ENCODE measurements around the gene PTPRM.

GRCh38 chr18:8373486-8373885, 806.4 kb downstream of the PTPRM start:
- TF ChIP-seq CTCF (IDR thresholded peaks at IDR 0.05) (no peak), POLR2A (IDR thresholded peaks at IDR 0.05) (no peak)

All from lower leg skin (tissue), 3 donors.